ENCODE measurements around the gene SRPK2.

The SRPK2 gene

DNA sequence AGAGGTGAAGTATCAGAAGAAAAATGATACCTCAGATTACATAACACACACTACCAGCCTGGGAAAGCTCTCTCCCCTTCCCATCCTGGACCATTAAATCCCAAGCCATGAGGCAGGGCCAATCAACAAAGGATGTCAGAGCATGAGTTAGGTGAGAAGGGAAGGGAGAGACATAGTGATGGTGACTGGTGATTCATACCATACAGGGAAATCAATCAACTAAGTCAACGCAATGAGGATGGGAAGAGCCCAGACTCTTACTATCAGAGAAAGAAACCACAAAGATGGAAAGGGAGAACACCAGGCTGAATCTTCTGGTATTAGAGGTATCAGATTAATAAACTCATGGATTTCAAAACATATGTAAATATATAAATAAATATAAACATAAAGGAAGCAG lies 189.3 kb downstream of the SRPK2 start:
- Histone ChIP-seq H3K27me3 (ENCODE audit: insufficient read depth, low read length) (no peaks in the 10 kb centered on the region), H3K4me3 (ENCODE audit: low read depth, low read length, poor library complexity, severe bottlenecking) (no peak overlapping the region), H3K9ac (ENCODE audit: low read length) (no peak overlapping the region), H3K79me2 (ENCODE audit: insufficient read depth, low read length) (no peaks in the 10 kb centered on the region), H3F3A (ENCODE audit: insufficient read depth, low read length) (no peaks in the 10 kb centered on the region), H3K36me3 (ENCODE audit: insufficient read depth, low read length) (no peaks in the 10 kb centered on the region), H3K27ac (ENCODE audit: low read depth, low read length, poor library complexity, severe bottlenecking) (no peak overlapping the region), H4K20me1 (ENCODE audit: insufficient read depth, low read length) (no peaks in the 10 kb centered on the region), H3K9me3 (ENCODE audit: low read length) (no peaks in the 10 kb centered on the region), H3K4me1 (ENCODE audit: insufficient read depth, low read length, severe bottlenecking) (no peaks in the 10 kb centered on the region), H2AFZ (ENCODE audit: low read length) (no peak overlapping the region), H3K4me2 (ENCODE audit: low read length) (no peak overlapping the region), H3K9me2 (ENCODE audit: low read depth, low read length) (no peaks in the 10 kb centered on the region)
- TF ChIP-seq CTCF (IDR thresholded peaks at IDR 0.05; ENCODE audit: low read length) (no peak), EZH2 (IDR thresholded peaks at IDR 0.05; ENCODE audit: borderline replicate concordance, low read length) (no peak)

GRCh38 chr7:105198223-105198622 lies 190.5 kb downstream of the SRPK2 start:
- Histone ChIP-seq H3F3A (ENCODE audit: insufficient read depth, low read length) (no peaks in the 10 kb centered on the region), H3K36me3 (ENCODE audit: insufficient read depth, low read length) (peaks cover 6% of the 10 kb centered on the region; the same call in 1 of the 2 replicates), H4K20me1 (ENCODE audit: insufficient read depth, low read length) (no peaks in the 10 kb centered on the region), H3K27ac (ENCODE audit: low read depth, low read length, poor library complexity, severe bottlenecking) (no peak overlapping the region), H3K27me3 (ENCODE audit: insufficient read depth, low read length) (no peaks in the 10 kb centered on the region), H3K9me2 (ENCODE audit: low read depth, low read length) (no peaks in the 10 kb centered on the region), H3K4me2 (ENCODE audit: low read length) (no peak overlapping the region), H2AFZ (ENCODE audit: low read length) (no peak overlapping the region), H3K79me2 (ENCODE audit: insufficient read depth, low read length) (no peaks in the 10 kb centered on the region), H3K4me3 (ENCODE audit: low read depth, low read length, poor library complexity, severe bottlenecking) (no peak overlapping the region), H3K4me1 (ENCODE audit: insufficient read depth, low read length, severe bottlenecking) (no peaks in the 10 kb centered on the region), H3K9ac (ENCODE audit: low read length) (no peak overlapping the region), H3K9me3 (ENCODE audit: low read length) (no peaks in the 10 kb centered on the region)
- TF ChIP-seq CTCF (IDR thresholded peaks at IDR 0.05; ENCODE audit: low read length) (no peak), EZH2 (IDR thresholded peaks at IDR 0.05; ENCODE audit: borderline replicate concordance, low read length) (no peak)

DNA sequence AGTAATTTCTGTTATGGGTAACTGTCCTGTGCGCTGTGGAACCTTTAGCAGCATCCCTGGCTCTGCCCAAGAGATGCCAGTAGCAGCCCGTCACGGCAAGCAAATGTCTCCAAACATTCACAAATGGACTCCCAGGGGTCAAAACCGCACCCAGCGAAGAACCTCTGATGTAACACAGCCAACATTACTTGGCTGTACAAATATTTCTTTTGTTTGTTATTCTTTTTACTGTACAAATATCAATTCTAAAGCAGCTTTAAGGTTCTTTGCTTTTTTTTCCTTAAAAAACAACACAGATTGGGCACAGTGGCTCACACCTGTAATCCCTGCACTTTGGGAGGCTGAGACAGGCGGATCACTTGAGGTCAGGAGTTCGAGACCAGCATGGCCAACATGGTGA lies 192.2 kb downstream of the SRPK2 start:
- no peak overlapping the region for H2AFZ ChIP-seq (ENCODE audit: low read length)
- H3K36me3 ChIP-seq (ENCODE audit: insufficient read depth, low read length) = peaks cover 6% of the 10 kb centered on the region; the same call in 1 of the 2 replicates
- no peak overlapping the region for H3K4me3 ChIP-seq (ENCODE audit: low read depth, low read length, poor library complexity, severe bottlenecking)
- no peak overlapping the region for H3K9ac ChIP-seq (ENCODE audit: low read length)
- no peaks in the 10 kb centered on the region for H4K20me1 ChIP-seq (ENCODE audit: insufficient read depth, low read length)
- TF ChIP-seq EZH2 (IDR thresholded peaks at IDR 0.05; ENCODE audit: borderline replicate concordance, low read length) (no peak), CTCF (IDR thresholded peaks at IDR 0.05; ENCODE audit: low read length) (no peak)
- no peaks in the 10 kb centered on the region for H3K9me2 ChIP-seq (ENCODE audit: low read depth, low read length)
- no peak overlapping the region for H3K27ac ChIP-seq (ENCODE audit: low read depth, low read length, poor library complexity, severe bottlenecking)
- H3K4me1 ChIP-seq (ENCODE audit: insufficient read depth, low read length, severe bottlenecking) = no peaks in the 10 kb centered on the region
- H3K27me3 ChIP-seq (ENCODE audit: insufficient read depth, low read length) = no peaks in the 10 kb centered on the region
- no peaks in the 10 kb centered on the region for H3K79me2 ChIP-seq (ENCODE audit: insufficient read depth, low read length)
- H3K9me3 ChIP-seq (ENCODE audit: low read length) = no peaks in the 10 kb centered on the region
- no peak overlapping the region for H3K4me2 ChIP-seq (ENCODE audit: low read length)
- H3F3A ChIP-seq (ENCODE audit: insufficient read depth, low read length) = no peaks in the 10 kb centered on the region

Measured in OCI-LY1 (cell line).